ENCODE measurements around the gene PCBD2.

Gene PCBD2

GRCh38 chr5:134934202-134934601 lies 29.3 kb downstream of the PCBD2 start:
- no peak for TF ChIP-seq CTCF (IDR thresholded peaks at IDR 0.05; ENCODE audit: poor library complexity, severe bottlenecking)
- H3K9me3 ChIP-seq (ENCODE audit: severe bottlenecking): no peaks in the 10 kb centered on the region
- ATAC-seq (ENCODE audit: low read depth) (no peak), DNase-seq (ENCODE audit: low spot score) (no peak)
- H3K27me3 ChIP-seq (ENCODE audit: insufficient read depth, poor library complexity, severe bottlenecking): no peaks in the 10 kb centered on the region
- H3K27ac ChIP-seq (ENCODE audit: poor library complexity, severe bottlenecking): no peak overlapping the region
- no peaks in the 10 kb centered on the region for H3K4me1 ChIP-seq (ENCODE audit: insufficient read depth, poor library complexity, severe bottlenecking)
- H3K4me3 ChIP-seq (ENCODE audit: severe bottlenecking): no peak overlapping the region
- peaks cover 19% of the 10 kb centered on the region for H3K36me3 ChIP-seq (ENCODE audit: low read depth)

GRCh38 chr5:134935711-134936602 lies 31.0 kb downstream of the PCBD2 start:
- Histone ChIP-seq H3K4me3 (ENCODE audit: severe bottlenecking) (no peak overlapping the region), H3K27ac (ENCODE audit: poor library complexity, severe bottlenecking) (no peak overlapping the region), H3K9me3 (ENCODE audit: severe bottlenecking) (no peaks in the 10 kb centered on the region), H3K4me1 (ENCODE audit: insufficient read depth, poor library complexity, severe bottlenecking) (no peaks in the 10 kb centered on the region), H3K36me3 (ENCODE audit: low read depth) (peaks cover 19% of the 10 kb centered on the region), H3K27me3 (ENCODE audit: insufficient read depth, poor library complexity, severe bottlenecking) (no peaks in the 10 kb centered on the region)
- TF ChIP-seq CTCF (IDR thresholded peaks at IDR 0.05; ENCODE audit: poor library complexity, severe bottlenecking): no peak
- DNase-seq (ENCODE audit: low spot score): no peak
- no peak for ATAC-seq (ENCODE audit: low read depth)

GRCh38 chr5:134937526-134937925 lies 32.6 kb downstream of the PCBD2 start:
- DNase-seq (ENCODE audit: low spot score) (no peak), ATAC-seq (ENCODE audit: low read depth) (no peak)
- H3K27ac ChIP-seq (ENCODE audit: poor library complexity, severe bottlenecking): no peak overlapping the region
- H3K9me3 ChIP-seq (ENCODE audit: severe bottlenecking): no peaks in the 10 kb centered on the region
- no peaks in the 10 kb centered on the region for H3K27me3 ChIP-seq (ENCODE audit: insufficient read depth, poor library complexity, severe bottlenecking)
- peaks cover 11% of the 10 kb centered on the region for H3K36me3 ChIP-seq (ENCODE audit: low read depth)
- no peak for TF ChIP-seq CTCF (IDR thresholded peaks at IDR 0.05; ENCODE audit: poor library complexity, severe bottlenecking)
- H3K4me1 ChIP-seq (ENCODE audit: insufficient read depth, poor library complexity, severe bottlenecking): no peaks in the 10 kb centered on the region
- H3K4me3 ChIP-seq (ENCODE audit: severe bottlenecking): no peak overlapping the region

GRCh38 chr5:134938030-134938429 lies 33.1 kb downstream of the PCBD2 start:
- Histone ChIP-seq H3K4me1 (ENCODE audit: insufficient read depth, poor library complexity, severe bottlenecking) (no peaks in the 10 kb centered on the region), H3K36me3 (ENCODE audit: low read depth) (peaks cover 11% of the 10 kb centered on the region), H3K4me3 (ENCODE audit: severe bottlenecking) (no peak overlapping the region), H3K27me3 (ENCODE audit: insufficient read depth, poor library complexity, severe bottlenecking) (no peaks in the 10 kb centered on the region), H3K9me3 (ENCODE audit: severe bottlenecking) (no peaks in the 10 kb centered on the region), H3K27ac (ENCODE audit: poor library complexity, severe bottlenecking) (no peak overlapping the region)
- ATAC-seq (ENCODE audit: low read depth) (no peak), DNase-seq (ENCODE audit: low spot score) (no peak)
- TF ChIP-seq CTCF (IDR thresholded peaks at IDR 0.05; ENCODE audit: poor library complexity, severe bottlenecking): no peak

- Histone ChIP-seq H3K27me3 (ENCODE audit: insufficient read depth, poor library complexity, severe bottlenecking) (no peaks in the 10 kb centered on the region), H3K36me3 (ENCODE audit: low read depth) (peaks cover 11% of the 10 kb centered on the region), H3K4me1 (ENCODE audit: insufficient read depth, poor library complexity, severe bottlenecking) (no peaks in the 10 kb centered on the region), H3K9me3 (ENCODE audit: severe bottlenecking) (no peaks in the 10 kb centered on the region), H3K4me3 (ENCODE audit: severe bottlenecking) (no peak overlapping the region), H3K27ac (ENCODE audit: poor library complexity, severe bottlenecking) (no peak overlapping the region)
- ATAC-seq (ENCODE audit: low read depth) (no peak), DNase-seq (ENCODE audit: low spot score) (no peak)
- TF ChIP-seq CTCF (IDR thresholded peaks at IDR 0.05; ENCODE audit: poor library complexity, severe bottlenecking): no peak
Observed at GRCh38 chr5:134939500-134939899, 34.6 kb downstream of the PCBD2 start.

Measured in RWPE2 (cell line).